Activated CD4-positive, alpha-beta memory T cell treated with anti-CD3 and anti-CD28 coated beads, Interleukin-2, amount 10 ng/mL, durations not matched to agents 7 days and 5 days (primary cell): ENCODE measurements around the gene CENPS. TPM values are rescaled to one million over a fixed set of nuclear protein-coding genes. Genes with fewer than 3 reads are reported as not detected.
A peak's percentile ranks its signal among the peaks of the same experiment; 100 is the strongest.
"Not testable (repeated sequence)": the region's sequence is repeated elsewhere in the genome, so short reads cannot be mapped to it uniquely, and the experiment has no call there.

Experiments used
- CTCF ChIA-PET: fragments of 350-600 bp; sonication (Branson Sonifier 250); formaldehyde crosslinking; loops from one replicate; lab custom pipeline; 2021; ENCODE audit warnings: antibody characterized with exemption, inconsistent platforms; lab: Charles Lee
- POLR2A ChIA-PET: fragments of 350-600 bp; sonication (Branson Sonifier 250); formaldehyde crosslinking; loops from one replicate; lab custom pipeline; 2021; ENCODE audit warnings: antibody characterized with exemption; lab: Charles Lee
- DNase-seq: peaks from one replicate; pipeline ENCODE4 v3.0.0-alpha.2; 2020
- H3K27ac Mint-ChIP-seq: one replicate; pipeline ENCODE4 v1.8.0; 2021; ENCODE audit warnings: mild to moderate bottlenecking, mixed read lengths
- H3K27me3 Mint-ChIP-seq: one replicate; pipeline ENCODE4 v1.8.0; 2021; ENCODE audit warnings: mixed read lengths
- H3K36me3 Mint-ChIP-seq: one replicate; pipeline ENCODE4 v1.8.0; 2021; ENCODE audit warnings: low read depth, mixed read lengths
- H3K4me1 Mint-ChIP-seq: one replicate; pipeline ENCODE4 v1.8.0; 2021; ENCODE audit warnings: mixed read lengths
- H3K4me3 Mint-ChIP-seq: one replicate; pipeline ENCODE4 v1.8.0; 2021; ENCODE audit warnings: mild to moderate bottlenecking, mixed read lengths
- H3K9me3 Mint-ChIP-seq: one replicate; pipeline ENCODE4 v1.8.0; 2021; ENCODE audit warnings: mixed read lengths
- total RNA-seq, 2 experiments: library from RNA; stranded (reverse); gene quantifications; one replicate each; pipeline ENCODE4 v1.2.3, GENCODE V29; 2021

Gene CENPS
- total RNA-seq, 2 experiments from 2014 or later, result 13.5 to 15.2 TPM

DNA sequence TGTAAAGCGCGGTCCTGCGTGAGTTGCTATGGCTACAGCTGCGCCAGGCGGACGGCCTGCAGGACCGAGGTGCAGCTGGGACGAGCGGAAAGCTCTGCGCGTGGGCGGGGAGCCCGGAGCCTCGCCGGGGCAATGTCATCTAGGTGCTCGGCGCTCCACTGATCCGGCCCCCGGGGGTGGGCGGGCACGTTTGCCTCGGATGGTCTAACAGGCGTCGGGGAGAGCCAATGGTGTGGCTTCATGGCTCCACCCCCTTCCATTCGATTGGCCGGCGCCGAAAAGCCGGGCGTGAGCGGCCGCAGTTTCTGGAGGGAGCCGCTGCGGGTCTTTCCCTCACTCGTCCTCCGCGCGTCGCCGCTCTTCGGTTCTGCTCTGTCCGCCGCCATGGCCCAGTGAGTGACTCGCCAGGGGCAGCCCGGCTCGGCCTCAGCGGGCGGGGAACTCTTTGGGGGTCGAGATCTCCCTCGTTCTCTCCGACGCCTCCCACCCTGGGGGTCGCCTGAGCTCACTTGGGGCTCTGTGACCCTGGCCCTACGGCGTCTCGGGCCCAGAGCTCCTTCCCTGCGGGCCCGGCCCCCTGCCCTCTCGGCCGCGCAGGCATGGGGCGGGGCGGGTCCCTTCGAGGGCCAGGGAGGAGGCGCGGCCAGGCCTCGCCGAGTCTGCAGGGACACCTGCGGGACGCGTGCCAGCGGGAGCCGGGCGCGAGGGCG, 31.3 kb upstream of the CENPS start, which contains the start of gene PGD:
Gene PGD (plus strand): TSS at position 331 of the 710 bp plus-strand sequence. CDS start 54 bp downstream, at position 385.
- CTCF ChIA-PET, result interaction anchor here (0.6 to 3.3 kb wide), 6 partner anchors 10 to 581 kb away, joined by 3 to 21 read pairs (median 4); partner anchors contain the start of genes CENPS and KIF1B
- peak within 1 kb of the TSS; percentile 67 for H3K27ac Mint-ChIP-seq
- peaks cover 2% of the 10 kb centered on the region for H3K9me3 Mint-ChIP-seq
- DNase-seq, result peak; percentile 98
- peaks cover 25% of the 10 kb centered on the region for H3K36me3 Mint-ChIP-seq
- peaks cover 44% of the 10 kb centered on the region for H3K4me1 Mint-ChIP-seq
- H3K4me3 Mint-ChIP-seq, result peak within 1 kb of the TSS; percentile 89
- H3K27me3 Mint-ChIP-seq, result no peaks in the 10 kb centered on the region
- POLR2A ChIA-PET, result interaction anchor here (1.1 to 3.7 kb wide), 11 partner anchors 9 to 614 kb away, joined by 3 to 17 read pairs (median 6); partner anchors contain the start of genes CENPS and TARDBP

DNA sequence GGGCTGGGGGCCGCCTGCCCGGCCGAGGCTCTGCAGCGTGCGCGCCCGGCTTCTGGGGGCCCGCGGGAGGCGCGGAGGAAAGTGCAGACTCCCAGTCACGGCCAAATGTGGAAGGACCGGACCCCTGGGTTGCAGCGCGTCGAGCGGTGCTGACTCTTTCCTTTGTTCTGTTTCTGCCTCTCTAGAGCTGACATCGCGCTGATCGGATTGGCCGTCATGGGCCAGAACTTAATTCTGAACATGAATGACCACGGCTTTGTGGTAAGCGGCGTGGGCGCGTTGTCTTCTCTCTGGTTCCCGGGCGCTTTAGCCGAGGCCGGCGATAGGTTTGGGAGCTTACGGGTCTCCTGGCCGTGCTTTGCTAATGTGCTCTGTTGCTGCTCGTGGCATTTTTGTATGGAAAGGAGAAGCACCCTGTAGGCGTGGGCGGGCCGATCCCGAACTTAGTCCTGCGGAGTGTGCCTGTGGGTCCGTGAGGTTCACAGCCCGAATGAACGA, 30.7 kb upstream of the CENPS start:
- Mint-ChIP-seq H3K9me3 (no peaks in the 10 kb centered on the region), H3K4me1 (peaks cover 44% of the 10 kb centered on the region), H3K36me3 (peaks cover 31% of the 10 kb centered on the region), H3K27me3 (no peaks in the 10 kb centered on the region), H3K27ac (peak overlapping the region; percentile 33), H3K4me3 (peak overlapping the region; percentile 83)
- POLR2A ChIA-PET, result interaction anchor here (1.1 to 3.7 kb wide), 9 partner anchors 8 to 613 kb away, joined by 3 to 17 read pairs (median 7); partner anchors contain the start of genes CENPS and TARDBP
- DNase-seq, result no peak
- CTCF ChIA-PET, result interaction anchor here (1.2 to 3.3 kb wide), 4 partner anchors 11 to 190 kb away, joined by 3 to 21 read pairs (median 8); partner anchors contain the start of genes CENPS and KIF1B

DNA sequence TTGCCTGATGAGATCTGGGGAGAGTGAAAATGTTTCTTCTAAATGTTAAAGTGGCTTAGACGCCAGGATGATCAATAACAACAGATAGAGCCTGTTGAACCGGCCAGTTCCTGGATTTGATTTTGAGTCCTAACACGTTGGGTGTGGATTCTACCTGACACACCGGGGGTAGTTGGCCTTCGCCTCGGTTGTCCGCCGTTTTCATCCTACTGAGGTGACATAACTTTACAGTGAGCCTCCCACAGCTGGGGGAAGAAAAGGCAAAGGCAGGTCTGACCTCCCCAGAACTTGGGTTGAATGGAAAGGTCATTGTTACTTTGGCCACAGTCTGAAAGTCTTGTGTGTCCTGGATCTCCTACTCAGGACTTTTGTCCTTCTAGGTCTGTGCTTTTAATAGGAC, 30.2 kb upstream of the CENPS start:
- peaks cover 44% of the 10 kb centered on the region for H3K4me1 Mint-ChIP-seq
- peak overlapping the region; percentile 83 for H3K4me3 Mint-ChIP-seq
- no peak for DNase-seq
- H3K27me3 Mint-ChIP-seq, result no peaks in the 10 kb centered on the region
- peaks cover 35% of the 10 kb centered on the region for H3K36me3 Mint-ChIP-seq
- no peaks in the 10 kb centered on the region for H3K9me3 Mint-ChIP-seq
- POLR2A ChIA-PET, result interaction anchor here (2.0 to 3.7 kb wide), 6 partner anchors 9 to 613 kb away, joined by 6 to 17 read pairs (median 10); partner anchors contain the start of genes CENPS and TARDBP
- peak overlapping the region; percentile 33 for H3K27ac Mint-ChIP-seq
- CTCF ChIA-PET, result interaction anchor here (1.0 to 3.3 kb wide), 6 partner anchors 12 to 450 kb away, joined by 3 to 21 read pairs (median 5); partner anchors contain the start of genes CENPS and KIF1B

DNA sequence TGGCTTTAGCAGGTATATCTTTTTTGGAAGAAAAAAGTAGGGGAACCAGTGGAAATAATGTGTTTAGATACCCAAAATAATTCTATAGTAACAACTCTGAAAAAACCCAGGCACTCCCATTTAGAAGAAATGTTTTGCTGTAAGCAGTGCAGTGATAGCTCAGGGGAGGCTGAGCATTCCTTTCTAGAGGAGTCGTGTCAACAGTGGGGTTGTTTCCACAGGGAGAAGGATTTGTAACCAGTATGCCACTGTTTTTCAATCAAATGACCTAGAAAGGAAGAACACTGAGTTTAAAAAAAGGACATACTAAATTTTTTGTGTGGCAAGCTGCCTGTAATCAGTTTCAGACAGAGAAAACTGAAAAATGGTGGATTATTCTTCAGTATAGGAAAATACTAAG, 29.0 kb upstream of the CENPS start:
- Mint-ChIP-seq H3K4me3 (no peak overlapping the region), H3K27ac (no peak overlapping the region), H3K9me3 (no peaks in the 10 kb centered on the region), H3K4me1 (peaks cover 44% of the 10 kb centered on the region), H3K27me3 (no peaks in the 10 kb centered on the region), H3K36me3 (peaks cover 36% of the 10 kb centered on the region)
- ChIA-PET POLR2A (interaction anchor here (1.0 to 3.7 kb wide), 2 partner anchors 13 to 14 kb away, joined by 3 to 17 read pairs; no protein-coding TSS in a partner anchor), CTCF (interaction anchor here (1.1 to 3.3 kb wide), 4 partner anchors 23 to 451 kb away, joined by 4 to 21 read pairs (median 4); partner anchors contain the start of genes CENPS and KIF1B)
- no peak for DNase-seq

DNA sequence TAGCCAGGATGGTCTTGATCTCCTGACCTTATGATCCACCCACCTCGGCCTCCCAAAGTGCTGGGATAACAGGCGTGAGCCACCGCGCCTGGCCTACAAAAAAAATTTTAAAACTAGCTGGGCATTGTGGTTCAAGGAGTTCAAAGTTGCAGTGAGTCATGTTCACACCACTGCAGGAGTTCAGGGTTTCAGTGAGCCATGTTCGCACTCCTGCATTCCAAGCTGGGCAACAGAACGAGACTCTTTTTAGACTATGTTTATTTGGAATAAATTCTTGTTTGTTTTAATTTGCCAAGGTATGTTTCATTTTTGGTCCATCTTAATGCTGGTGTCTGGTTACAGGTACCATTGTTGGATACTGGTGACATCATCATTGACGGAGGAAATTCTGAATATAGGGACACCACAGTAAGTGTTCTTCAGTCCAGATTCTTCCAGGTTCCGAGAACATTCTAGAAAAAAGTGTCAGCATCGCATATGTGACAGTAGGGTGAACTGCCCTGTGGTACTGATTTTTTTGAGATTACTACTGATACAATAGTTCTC, 27.4 kb upstream of the CENPS start:
- DNase-seq, result no peak
- H3K4me3 Mint-ChIP-seq, result no peak overlapping the region
- ChIA-PET CTCF (no interaction called here), POLR2A (no interaction called here)
- peaks cover 41% of the 10 kb centered on the region for H3K4me1 Mint-ChIP-seq
- no peak overlapping the region for H3K27ac Mint-ChIP-seq
- no peaks in the 10 kb centered on the region for H3K9me3 Mint-ChIP-seq
- no peaks in the 10 kb centered on the region for H3K27me3 Mint-ChIP-seq
- peaks cover 49% of the 10 kb centered on the region for H3K36me3 Mint-ChIP-seq

DNA sequence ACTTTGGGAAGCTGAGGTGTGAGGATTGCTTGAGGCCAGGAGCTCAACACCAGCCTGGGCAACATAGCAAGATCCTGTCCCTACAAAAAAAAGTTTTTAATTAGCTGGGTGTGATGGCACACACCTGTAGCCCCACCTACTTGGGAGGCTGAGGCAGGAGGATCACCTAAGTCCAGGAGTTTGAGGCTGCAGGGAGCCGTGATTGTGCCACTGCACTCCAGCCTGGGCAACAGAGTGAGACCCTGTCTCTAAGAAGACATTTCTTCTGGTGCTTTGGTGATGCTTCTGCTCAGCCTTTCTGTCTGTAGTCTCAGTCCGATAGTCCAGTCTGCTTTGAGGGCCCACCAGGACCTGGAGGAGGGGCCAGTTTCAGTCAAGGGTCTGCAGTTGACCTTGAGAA, 23.0 kb upstream of the CENPS start:
- H3K36me3 Mint-ChIP-seq, result peaks cover 64% of the 10 kb centered on the region
- DNase-seq, result no peak
- H3K4me1 Mint-ChIP-seq, result peaks cover 10% of the 10 kb centered on the region
- no peaks in the 10 kb centered on the region for H3K9me3 Mint-ChIP-seq
- H3K4me3 Mint-ChIP-seq, result no peak overlapping the region
- ChIA-PET CTCF (interaction anchor here (0.6 kb wide), 1 partner anchor 57 kb away, joined by 3 read pairs; no protein-coding TSS in a partner anchor), POLR2A (interaction anchor here (1.4 kb wide), 1 partner anchor 8 kb away, joined by 5 read pairs; the partner anchor contains the start of gene PGD)
- no peaks in the 10 kb centered on the region for H3K27me3 Mint-ChIP-seq
- no peak overlapping the region for H3K27ac Mint-ChIP-seq

DNA sequence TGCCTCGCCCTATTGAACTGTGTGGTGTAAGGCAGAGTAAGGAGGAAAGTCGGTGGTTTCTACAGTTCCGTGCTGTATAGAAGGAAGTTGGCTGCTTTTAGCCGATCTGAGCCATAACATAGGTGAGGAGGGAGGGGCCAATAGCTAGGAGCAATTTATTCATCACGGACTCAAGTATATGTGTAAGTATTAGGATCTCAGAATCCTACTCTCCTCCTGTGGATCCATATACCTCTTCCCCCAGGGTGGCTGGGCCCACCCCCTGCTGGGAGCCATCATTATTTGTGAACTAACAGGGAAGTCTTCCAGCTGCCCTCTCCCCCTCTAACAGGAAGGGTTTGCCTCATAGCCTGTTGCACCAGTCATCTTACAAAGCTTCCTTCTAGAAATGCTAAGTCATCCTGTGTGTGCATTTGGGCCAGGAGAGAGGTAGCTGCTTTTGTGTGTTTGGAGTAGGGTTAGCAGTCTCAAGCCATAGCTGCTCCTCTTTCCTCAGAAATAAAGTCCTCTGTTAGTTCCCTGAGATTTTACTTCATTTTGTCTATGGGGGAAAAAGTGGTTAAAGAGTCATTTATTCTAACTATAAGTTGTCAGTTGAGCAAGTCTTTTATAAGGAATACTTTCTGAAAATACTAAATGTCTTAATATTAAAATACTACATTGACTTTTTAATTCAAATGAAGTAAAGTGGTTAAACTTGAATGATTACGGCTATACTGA, 14.9 kb upstream of the CENPS start:
- H3K36me3 Mint-ChIP-seq, result peaks cover 78% of the 10 kb centered on the region
- no peak overlapping the region for H3K4me3 Mint-ChIP-seq
- POLR2A ChIA-PET, result interaction anchor here (1.1 to 2.1 kb wide), 3 partner anchors 14 to 16 kb away, joined by 3 to 14 read pairs (median 3); partner anchors contain the start of gene PGD
- peaks cover 17% of the 10 kb centered on the region for H3K4me1 Mint-ChIP-seq
- peak; percentile 32 for DNase-seq
- peak overlapping the region; percentile 87 for H3K27ac Mint-ChIP-seq
- no peaks in the 10 kb centered on the region for H3K9me3 Mint-ChIP-seq
- H3K27me3 Mint-ChIP-seq, result no peaks in the 10 kb centered on the region
- CTCF ChIA-PET, result interaction anchor here (0.6 to 1.3 kb wide), 3 partner anchors 17 to 155 kb away, joined by 3 to 5 read pairs (median 3); partner anchors contain the start of gene PGD

DNA sequence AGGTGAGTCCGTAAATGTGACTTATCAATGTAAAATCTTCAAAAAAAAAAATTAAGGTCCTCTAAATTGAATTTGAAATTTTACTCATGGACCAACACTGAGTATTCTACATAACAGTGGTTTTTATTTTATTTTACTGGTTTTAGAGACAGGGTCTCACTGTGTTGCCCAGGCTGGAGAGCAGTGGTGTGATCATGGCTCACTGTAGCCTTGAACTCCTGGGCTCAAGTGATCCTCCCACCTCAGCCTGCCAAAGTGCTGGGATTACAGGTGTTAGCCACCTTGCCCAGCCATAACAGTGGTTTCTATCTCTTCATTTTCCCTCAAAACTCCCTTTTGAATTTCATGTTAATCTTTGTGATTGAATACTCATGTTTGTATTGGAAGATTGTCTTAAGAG, 14.3 kb upstream of the CENPS start:
- DNase-seq, H3K4me3 Mint-ChIP-seq, H3K27me3 Mint-ChIP-seq, H3K9me3 Mint-ChIP-seq: not testable (repeated sequence)
- H3K27ac Mint-ChIP-seq, result peak overlapping the region; percentile 45
- H3K4me1 Mint-ChIP-seq, result peaks cover 17% of the 10 kb centered on the region
- CTCF ChIA-PET, result interaction anchor here (0.6 to 1.3 kb wide), 3 partner anchors 17 to 155 kb away, joined by 3 to 5 read pairs (median 3); partner anchors contain the start of gene PGD
- peaks cover 80% of the 10 kb centered on the region for H3K36me3 Mint-ChIP-seq
- POLR2A ChIA-PET, result interaction anchor here (1.1 to 2.1 kb wide), 3 partner anchors 13 to 17 kb away, joined by 3 to 14 read pairs (median 3); partner anchors contain the start of gene PGD

DNA sequence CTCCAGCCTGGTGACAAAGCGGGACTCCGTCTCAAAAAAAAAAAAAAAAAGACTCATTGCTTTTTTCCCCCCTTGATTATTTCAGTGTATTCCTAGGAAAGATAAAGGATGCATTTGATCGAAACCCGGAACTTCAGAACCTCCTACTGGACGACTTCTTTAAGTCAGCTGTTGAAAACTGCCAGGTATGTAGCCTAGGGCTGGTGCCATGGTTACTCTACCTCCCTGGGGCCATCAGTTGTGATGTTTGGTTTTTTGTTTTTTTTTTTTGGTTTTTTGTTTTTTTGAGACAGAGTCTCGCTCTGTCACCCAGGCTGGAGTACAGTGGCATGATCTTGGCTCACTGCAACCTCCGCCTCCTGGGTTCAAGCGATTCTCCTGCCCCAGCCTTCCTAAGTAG, 11.5 kb upstream of the CENPS start:
- H3K27me3 Mint-ChIP-seq, DNase-seq, POLR2A ChIA-PET, H3K9me3 Mint-ChIP-seq, H3K4me3 Mint-ChIP-seq, H3K27ac Mint-ChIP-seq: not testable (repeated sequence)
- peaks cover 58% of the 10 kb centered on the region for H3K36me3 Mint-ChIP-seq
- H3K4me1 Mint-ChIP-seq, result peaks cover 17% of the 10 kb centered on the region
- CTCF ChIA-PET, result interaction anchor here (0.6 kb wide), 1 partner anchor 290 kb away, joined by 3 read pairs; no protein-coding TSS in a partner anchor

DNA sequence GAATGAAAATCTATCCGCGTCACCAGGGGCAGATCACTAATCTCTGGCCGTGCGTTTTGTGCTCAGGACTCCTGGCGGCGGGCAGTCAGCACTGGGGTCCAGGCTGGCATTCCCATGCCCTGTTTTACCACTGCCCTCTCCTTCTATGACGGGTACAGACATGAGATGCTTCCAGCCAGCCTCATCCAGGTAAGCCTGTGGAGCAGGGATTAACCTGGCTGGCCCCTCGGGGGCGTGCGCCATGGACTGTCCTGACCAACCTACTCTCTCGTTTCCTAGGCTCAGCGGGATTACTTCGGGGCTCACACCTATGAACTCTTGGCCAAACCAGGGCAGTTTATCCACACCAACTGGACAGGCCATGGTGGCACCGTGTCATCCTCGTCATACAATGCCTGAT, 10.9 kb upstream of the CENPS start:
- ChIA-PET POLR2A (no interaction called here), CTCF (no interaction called here)
- Mint-ChIP-seq H3K27me3 (no peaks in the 10 kb centered on the region), H3K4me3 (no peak overlapping the region), H3K4me1 (peaks cover 15% of the 10 kb centered on the region), H3K27ac (no peak overlapping the region), H3K9me3 (no peaks in the 10 kb centered on the region), H3K36me3 (peaks cover 53% of the 10 kb centered on the region)
- no peak for DNase-seq

DNA sequence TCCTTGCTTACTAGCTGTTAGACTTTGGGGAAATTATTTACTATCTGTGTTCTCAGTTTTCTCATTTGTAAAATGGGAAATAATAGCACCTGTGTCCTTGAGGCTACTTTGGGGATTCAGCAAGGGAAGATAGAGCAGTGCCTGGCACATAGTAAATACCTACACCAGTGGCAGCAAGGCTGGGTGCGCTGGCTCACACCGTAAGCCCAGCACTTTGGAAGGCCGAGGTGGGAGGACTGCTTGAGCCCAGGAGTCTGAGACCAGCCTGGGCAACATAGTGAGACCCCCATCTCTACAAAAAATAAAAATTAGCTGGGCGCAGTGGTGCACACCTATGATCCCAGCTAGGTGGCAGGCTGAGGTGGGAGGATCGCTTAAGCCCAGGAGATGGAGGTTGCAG, 8.6 kb upstream of the CENPS start:
- no peak overlapping the region for H3K4me3 Mint-ChIP-seq
- POLR2A ChIA-PET, result no interaction called here

DNA sequence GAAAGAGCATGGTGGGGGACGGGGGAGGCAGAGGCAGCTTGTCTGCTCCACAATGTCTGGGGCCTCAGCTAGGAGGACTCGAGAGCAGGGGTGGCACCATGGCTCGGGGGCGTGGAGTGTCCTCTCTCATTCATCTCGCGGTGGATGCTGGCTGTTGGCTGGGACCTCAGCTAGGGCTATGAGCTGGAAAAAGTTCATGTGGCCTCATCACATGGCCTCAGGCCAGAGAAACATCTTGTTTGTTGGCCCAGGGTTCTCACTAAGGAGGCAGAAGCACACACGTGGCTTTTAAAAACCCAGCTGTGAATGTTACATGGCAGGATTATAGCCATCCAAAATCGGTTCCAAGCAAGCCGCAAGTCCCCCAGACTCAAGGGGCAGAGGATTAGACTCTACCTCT, 6.2 kb upstream of the CENPS start:
- no peak for DNase-seq
- H3K27me3 Mint-ChIP-seq, result no peaks in the 10 kb centered on the region
- no peak overlapping the region for H3K27ac Mint-ChIP-seq
- POLR2A ChIA-PET, result no interaction called here
- no peak overlapping the region for H3K4me3 Mint-ChIP-seq
- H3K4me1 Mint-ChIP-seq, result peaks cover 11% of the 10 kb centered on the region
- peaks cover 19% of the 10 kb centered on the region for H3K36me3 Mint-ChIP-seq
- no peaks in the 10 kb centered on the region for H3K9me3 Mint-ChIP-seq
- CTCF ChIA-PET, result interaction anchor here (0.6 kb wide), 1 partner anchor 80 kb away, joined by 3 read pairs; no protein-coding TSS in a partner anchor

More for the DNA sequence above, 8.6 kb upstream of the CENPS start:
- no peaks in the 10 kb centered on the region for H3K27me3 Mint-ChIP-seq
- DNase-seq, result no peak
- CTCF ChIA-PET, result no interaction called here
- no peaks in the 10 kb centered on the region for H3K9me3 Mint-ChIP-seq
- H3K4me1 Mint-ChIP-seq, result no peaks in the 10 kb centered on the region
- peaks cover 36% of the 10 kb centered on the region for H3K36me3 Mint-ChIP-seq
- no peak overlapping the region for H3K27ac Mint-ChIP-seq
